D721Med (cell line): ENCODE measurements around the gene GLYATL1.

Source experiments
- DNase-seq: peaks from one replicate; pipeline ENCODE4 v3.0.0; 2011; ENCODE audit warnings: low spot score; ENCODE audit not compliant: insufficient read length
- FAIRE-seq: peaks from 2 replicates; lab custom pipeline; 2011; peaks lifted over from hg19 to GRCh38; lab: Jason Lieb, UNC
- TF ChIP-seq, protein P1 (sequence below): IDR thresholded peaks from 2 replicates; pipeline ENCODE4 v1.5.1; 2012; ENCODE audit warnings: mild to moderate bottlenecking, control low read depth; ENCODE audit not compliant: insufficient read depth; ENCODE audit errors: missing control alignments

The GLYATL1 gene

DNA sequence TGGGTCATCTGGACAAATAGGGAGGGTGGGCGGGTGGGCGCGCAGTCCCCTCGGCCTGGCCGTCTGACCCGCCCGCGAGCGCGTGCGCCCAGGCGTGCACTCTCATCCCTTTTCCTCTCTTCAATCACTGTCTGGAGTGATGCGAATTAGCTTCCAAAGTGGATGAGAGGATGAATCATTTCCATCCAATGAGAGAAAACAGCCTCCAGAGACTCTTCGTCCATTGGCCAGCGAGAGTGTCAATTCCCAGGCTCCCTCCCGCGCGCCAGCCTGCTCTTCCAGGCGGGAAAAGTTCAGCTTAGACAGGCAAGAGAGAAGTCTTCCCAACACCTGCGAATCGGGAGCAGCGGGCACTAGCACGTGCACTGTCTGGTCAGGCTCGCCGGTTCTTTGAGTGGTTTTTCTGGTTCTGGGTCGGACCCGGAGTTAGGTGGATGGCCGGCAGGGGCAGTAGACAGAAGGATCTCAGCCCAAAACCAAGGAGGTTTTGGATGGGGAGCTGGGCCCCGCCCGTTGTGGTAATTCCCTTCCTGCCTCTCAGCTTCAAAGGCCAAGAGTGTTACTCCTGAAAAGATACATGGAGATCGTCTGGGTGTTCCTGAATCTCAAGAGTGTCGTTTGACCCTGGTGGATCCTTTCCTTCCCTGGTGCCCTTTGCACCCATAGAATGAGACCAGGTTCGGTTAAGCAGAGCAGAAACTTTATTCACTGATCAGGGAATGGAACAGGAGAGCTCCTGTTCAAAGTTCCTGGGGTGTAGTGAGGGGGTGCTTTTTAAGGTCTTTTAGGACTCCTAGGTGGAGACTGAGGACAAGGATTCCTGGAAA, 33.4 kb upstream of the GLYATL1 start:
- FAIRE-seq (no peak), DNase-seq (peak; percentile 47)
- TF ChIP-seq, protein P1, sequence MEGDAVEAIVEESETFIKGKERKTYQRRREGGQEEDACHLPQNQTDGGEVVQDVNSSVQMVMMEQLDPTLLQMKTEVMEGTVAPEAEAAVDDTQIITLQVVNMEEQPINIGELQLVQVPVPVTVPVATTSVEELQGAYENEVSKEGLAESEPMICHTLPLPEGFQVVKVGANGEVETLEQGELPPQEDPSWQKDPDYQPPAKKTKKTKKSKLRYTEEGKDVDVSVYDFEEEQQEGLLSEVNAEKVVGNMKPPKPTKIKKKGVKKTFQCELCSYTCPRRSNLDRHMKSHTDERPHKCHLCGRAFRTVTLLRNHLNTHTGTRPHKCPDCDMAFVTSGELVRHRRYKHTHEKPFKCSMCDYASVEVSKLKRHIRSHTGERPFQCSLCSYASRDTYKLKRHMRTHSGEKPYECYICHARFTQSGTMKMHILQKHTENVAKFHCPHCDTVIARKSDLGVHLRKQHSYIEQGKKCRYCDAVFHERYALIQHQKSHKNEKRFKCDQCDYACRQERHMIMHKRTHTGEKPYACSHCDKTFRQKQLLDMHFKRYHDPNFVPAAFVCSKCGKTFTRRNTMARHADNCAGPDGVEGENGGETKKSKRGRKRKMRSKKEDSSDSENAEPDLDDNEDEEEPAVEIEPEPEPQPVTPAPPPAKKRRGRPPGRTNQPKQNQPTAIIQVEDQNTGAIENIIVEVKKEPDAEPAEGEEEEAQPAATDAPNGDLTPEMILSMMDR: no peak

DNA sequence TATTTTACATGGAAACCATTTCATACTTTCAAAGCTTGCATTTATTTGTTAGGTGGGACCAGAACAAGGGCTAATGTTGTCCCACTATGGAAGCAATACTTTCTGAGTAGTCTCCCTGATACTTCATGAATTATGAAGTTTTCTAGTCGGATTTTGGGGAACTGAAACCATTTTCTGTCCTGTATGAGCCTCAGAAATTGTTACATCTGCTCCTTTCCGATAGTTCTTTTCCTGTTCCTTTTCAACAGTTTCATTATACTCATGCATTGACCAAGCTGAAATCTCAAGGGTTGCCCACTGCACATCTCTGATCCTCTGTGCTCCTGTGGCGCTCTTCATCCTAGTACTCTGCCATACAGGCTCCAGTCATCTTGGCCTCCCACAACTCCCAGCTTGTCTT, 31.5 kb upstream of the GLYATL1 start:
- TF ChIP-seq, protein P1: no peak
- FAIRE-seq: no peak
- no peak for DNase-seq

DNA sequence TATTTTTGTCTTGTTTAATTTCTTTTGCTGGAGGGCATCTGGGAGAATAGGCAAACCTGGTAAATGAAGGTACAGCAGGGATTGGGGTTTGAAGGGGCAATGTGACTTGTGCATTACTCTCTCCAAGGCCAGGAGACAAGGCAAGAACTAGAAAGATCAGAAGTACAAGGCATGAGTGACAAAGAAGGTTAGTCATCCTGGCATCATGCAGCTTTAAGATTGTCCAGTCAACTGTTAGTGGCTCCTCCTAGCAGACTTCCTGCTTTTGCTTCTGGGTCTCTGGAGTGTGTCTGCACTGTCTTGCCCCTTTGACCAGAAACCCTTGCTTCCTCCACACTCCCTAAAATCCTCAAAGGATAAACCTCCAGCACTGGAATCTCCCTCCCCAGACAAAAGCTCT, 27.2 kb upstream of the GLYATL1 start:
- TF ChIP-seq, protein P1: no peak
- FAIRE-seq: no peak
- DNase-seq: no peak

DNA sequence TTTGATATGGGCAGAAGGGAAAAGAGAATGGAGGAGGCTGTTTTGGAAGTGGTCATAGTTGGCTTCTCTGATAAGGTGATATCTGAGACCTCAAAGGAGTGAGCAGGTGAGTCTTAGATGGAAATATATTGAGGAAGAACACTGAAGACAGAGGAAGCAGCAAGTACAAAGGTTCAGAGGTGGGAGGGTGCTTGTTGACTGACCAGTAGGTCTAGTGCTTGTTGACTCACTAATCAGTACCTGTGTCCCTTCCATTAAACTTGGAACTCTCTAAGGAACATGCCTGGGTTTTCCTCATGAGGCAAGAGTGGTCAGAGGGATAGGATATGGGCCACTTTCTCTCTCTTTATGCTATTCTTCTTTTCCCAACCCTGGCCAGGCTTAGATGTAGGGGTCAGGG, 25.6 kb upstream of the GLYATL1 start:
- DNase-seq (no peak), FAIRE-seq (no peak)
- TF ChIP-seq, protein P1: no peak

DNA sequence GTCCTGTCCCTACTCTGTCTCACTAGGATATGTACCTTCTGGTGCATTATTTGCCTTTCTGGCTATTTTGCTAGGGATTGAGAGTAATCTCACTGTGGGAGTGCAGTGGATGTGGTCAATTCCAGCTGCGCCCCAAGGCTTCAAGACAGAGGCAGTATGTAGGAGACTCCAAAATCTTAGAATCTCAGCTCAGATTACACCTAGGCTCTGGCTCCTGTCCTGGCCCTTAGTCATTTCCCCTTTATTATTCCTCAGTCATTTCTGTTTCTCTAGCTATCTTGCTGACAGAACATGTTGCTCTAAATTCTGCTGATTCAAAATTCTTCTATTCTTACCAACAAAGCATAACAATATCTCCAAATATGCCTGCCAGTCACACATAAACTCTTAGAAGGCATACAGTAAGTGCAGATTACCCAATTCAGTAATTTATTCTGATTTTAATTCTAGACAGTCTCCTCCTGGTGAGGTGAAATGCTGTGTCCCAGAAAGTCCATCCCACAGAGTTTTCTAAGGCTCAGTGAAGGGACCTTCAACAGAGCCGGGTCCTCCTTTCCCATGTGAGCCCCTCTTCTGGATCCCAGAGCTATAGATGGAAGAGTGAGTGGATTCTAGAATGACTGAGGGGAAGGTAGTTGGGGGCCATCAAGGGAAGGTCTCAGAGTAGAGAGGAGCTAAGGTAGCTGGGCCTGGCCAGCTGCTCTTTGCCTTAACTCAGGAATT, 24.3 kb upstream of the GLYATL1 start:
- FAIRE-seq: no peak
- TF ChIP-seq, protein P1: no peak
- no peak for DNase-seq

DNA sequence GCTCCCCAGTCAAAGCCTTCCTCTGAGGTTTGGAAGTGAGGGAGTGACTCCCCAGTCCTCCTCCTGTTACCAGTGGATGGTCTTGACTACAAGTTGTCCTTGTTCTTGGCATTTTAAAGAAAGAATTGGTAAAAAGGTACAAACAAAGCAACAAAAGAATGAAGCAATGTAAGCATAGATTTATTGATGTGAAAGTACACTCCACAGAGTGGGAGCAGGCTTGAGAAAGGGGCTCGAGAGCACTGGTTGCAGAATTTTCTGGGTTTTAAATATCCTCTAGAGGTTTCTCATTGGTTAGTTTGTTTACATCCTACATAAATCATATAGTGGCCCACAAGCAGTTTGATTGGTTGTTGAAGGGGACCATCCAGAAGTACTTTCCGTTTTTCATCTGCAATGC, 22.7 kb upstream of the GLYATL1 start:
- TF ChIP-seq, protein P1: no peak
- no peak for DNase-seq
- FAIRE-seq: no peak
